ENCODE measurements around the gene PIEZO2.
A peak's percentile ranks its signal among the peaks of the same experiment; 100 is the strongest.

The PIEZO2 gene

DNA sequence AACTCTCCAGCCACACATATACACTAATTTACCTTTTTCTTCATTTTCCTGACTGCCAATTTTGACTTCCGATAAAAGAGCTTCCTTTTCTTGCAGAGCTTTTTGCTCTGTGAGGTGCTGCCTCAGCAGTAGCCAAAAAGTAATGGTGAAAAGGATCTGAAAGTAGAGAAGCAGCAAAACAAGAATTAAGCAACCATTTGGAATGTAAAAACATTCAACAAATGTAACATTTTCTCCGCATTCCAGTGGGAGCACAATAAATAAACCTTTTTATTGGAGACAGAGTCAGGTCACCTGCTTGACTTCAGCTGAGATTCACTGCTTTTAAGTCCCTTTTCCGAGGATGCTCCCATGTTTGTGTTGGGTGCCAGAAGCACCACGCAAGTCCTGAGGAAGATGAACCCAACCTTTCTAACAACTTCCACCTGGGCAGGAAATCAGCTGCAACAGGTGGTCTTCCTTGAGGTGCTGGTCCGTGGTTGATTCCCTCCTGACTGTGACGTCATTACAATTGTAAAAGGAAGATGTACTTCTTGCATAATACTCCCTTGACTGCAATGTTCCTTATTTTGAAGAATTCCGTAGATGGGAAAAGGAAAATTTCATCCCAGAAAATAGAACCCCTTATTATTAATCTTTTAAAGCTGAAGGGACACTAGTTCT lies 358.1 kb downstream of the PIEZO2 start:
- in situ Hi-C loops (cut with MboI; ENCODE audit: low sequenced_read_pairs): no loop called here
- DNase-seq (ENCODE audit: low spot score in 2 of 2): no peak
- Histone ChIP-seq H3K36me3 (replicated peaks) (no peaks in the 10 kb centered on the region), H3K4me3 (no peak overlapping the region), H3K9me3 (no peaks in the 10 kb centered on the region), H3K27me3 (ENCODE audit: low read depth) (no peaks in the 10 kb centered on the region), H3K4me1 (no peaks in the 10 kb centered on the region)

DNA sequence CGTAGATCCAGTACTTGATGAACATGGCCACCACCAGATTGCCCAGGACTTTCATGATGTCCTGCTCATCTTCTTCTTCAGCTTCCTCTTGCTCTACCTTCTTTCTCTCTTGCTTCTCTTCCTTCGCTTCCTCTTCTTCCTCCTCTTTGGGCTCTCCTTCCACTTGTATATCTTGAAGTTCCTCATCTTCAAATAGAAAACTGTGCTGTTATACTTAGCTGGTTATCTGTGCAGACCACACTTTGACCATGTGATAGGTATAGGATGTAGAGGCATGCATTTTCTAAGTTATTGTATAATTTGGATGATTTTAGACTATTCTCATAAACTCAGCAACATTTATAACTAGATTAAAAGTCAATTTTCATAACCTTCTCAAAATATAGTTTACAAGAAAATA lies 360.2 kb downstream of the PIEZO2 start:
- Histone ChIP-seq H3K4me3 (no peak overlapping the region), H3K4me1 (no peaks in the 10 kb centered on the region), H3K27me3 (ENCODE audit: low read depth) (no peaks in the 10 kb centered on the region), H3K9me3 (no peaks in the 10 kb centered on the region), H3K36me3 (replicated peaks) (no peaks in the 10 kb centered on the region)
- DNase-seq (ENCODE audit: low spot score in 2 of 2): no peak
- in situ Hi-C loops (cut with MboI; ENCODE audit: low sequenced_read_pairs): no loop called here

DNA sequence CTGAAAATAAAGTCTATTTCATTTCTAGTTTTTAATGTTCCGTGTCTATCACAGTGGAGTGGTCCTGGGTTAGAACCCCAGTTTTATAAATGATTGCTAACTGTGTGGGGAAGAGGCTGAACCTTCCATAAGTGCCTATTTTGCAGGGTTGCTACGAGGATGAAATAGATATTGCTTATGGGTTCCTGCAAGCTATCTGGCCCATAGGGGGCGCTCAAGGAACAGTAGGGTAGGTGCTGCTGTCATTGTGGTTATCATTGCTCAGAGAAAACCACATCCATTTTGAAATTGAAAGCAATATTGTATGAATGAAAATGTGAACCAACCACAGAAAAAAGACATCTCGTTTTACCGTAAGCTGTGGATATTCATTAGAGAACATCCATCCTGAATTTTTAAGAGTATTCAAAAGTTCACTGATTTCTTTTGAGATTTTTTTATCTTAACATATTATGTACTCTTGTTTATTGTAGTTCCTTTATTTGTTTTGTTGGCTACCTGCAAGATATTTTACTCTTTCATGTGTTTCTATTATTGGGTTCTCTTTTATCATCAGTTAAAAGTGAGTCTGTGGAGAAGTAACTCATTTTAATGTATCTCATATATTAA lies 362.0 kb downstream of the PIEZO2 start:
- in situ Hi-C loops (cut with MboI; ENCODE audit: low sequenced_read_pairs): no loop called here

GRCh38 chr18:10785798-10786197 lies 363.6 kb downstream of the PIEZO2 start:
- no peak for DNase-seq (ENCODE audit: low spot score in 2 of 2)
- Histone ChIP-seq H3K27me3 (ENCODE audit: low read depth) (no peaks in the 10 kb centered on the region), H3K36me3 (replicated peaks) (no peaks in the 10 kb centered on the region), H3K4me1 (no peaks in the 10 kb centered on the region), H3K9me3 (no peaks in the 10 kb centered on the region), H3K4me3 (no peak overlapping the region)
- in situ Hi-C loops (cut with MboI; ENCODE audit: low sequenced_read_pairs): no loop called here

More for the DNA sequence above, 362.0 kb downstream of the PIEZO2 start:
- no peak overlapping the region for H3K4me3 ChIP-seq
- no peaks in the 10 kb centered on the region for H3K4me1 ChIP-seq
- no peaks in the 10 kb centered on the region for H3K27me3 ChIP-seq (ENCODE audit: low read depth)
- DNase-seq (ENCODE audit: low spot score in 2 of 2): peak; percentile 22 to 83
- no peaks in the 10 kb centered on the region for H3K36me3 ChIP-seq (replicated peaks)
- no peaks in the 10 kb centered on the region for H3K9me3 ChIP-seq

DNA sequence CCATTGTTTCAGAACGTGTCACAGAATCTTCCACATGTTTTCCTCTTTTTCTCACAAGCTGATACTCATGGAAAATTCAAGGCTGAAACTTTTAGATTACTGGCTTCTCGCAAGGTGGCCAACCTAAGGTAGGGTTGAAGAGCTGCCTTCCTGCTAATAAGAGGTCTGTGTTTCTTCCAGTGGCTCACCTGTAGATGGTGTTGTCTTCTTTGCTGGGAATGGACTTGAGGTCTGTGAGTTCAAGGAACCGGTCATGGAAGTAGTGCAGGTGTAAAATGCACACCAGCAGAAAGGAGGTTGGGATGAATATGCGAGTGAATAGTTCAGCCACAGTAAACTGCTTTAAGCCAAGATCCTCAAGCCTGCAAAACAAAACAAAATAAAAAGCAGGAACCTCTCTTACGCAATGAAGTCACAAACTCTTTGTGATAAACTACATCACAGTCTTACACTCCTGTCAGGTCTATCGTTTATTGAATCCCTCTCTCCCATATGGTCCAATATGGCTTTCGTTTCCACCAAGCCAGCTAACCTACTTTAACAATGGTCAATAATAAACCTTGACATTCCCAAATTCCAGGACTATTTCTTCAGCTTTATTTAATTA lies 364.7 kb downstream of the PIEZO2 start:
- Histone ChIP-seq H3K36me3 (replicated peaks) (no peaks in the 10 kb centered on the region), H3K27me3 (ENCODE audit: low read depth) (no peaks in the 10 kb centered on the region), H3K4me1 (no peaks in the 10 kb centered on the region), H3K4me3 (no peak overlapping the region), H3K9me3 (no peaks in the 10 kb centered on the region)
- DNase-seq (ENCODE audit: low spot score in 2 of 2): no peak
- in situ Hi-C loops (cut with MboI; ENCODE audit: low sequenced_read_pairs): no loop called here

- no peaks in the 10 kb centered on the region for H3K36me3 ChIP-seq (replicated peaks)
- H3K4me3 ChIP-seq: no peak overlapping the region
- DNase-seq (ENCODE audit: low spot score in 2 of 2): no peak
- in situ Hi-C loops (cut with MboI; ENCODE audit: low sequenced_read_pairs): no loop called here
- no peaks in the 10 kb centered on the region for H3K9me3 ChIP-seq
- no peaks in the 10 kb centered on the region for H3K27me3 ChIP-seq (ENCODE audit: low read depth)
- H3K4me1 ChIP-seq: no peaks in the 10 kb centered on the region
Observed at GRCh38 chr18:10783941-10784340, 365.4 kb downstream of the PIEZO2 start.

- no peak for DNase-seq (ENCODE audit: low spot score in 2 of 2)
- H3K4me1 ChIP-seq: no peaks in the 10 kb centered on the region
- no peaks in the 10 kb centered on the region for H3K36me3 ChIP-seq (replicated peaks)
- in situ Hi-C loops (cut with MboI; ENCODE audit: low sequenced_read_pairs): no loop called here
- H3K27me3 ChIP-seq (ENCODE audit: low read depth): no peaks in the 10 kb centered on the region
- H3K9me3 ChIP-seq: no peaks in the 10 kb centered on the region
- no peak overlapping the region for H3K4me3 ChIP-seq
Observed at GRCh38 chr18:10776493-10776892, 372.9 kb downstream of the PIEZO2 start.

- Histone ChIP-seq H3K27me3 (ENCODE audit: low read depth) (no peaks in the 10 kb centered on the region), H3K4me1 (no peaks in the 10 kb centered on the region), H3K4me3 (no peak overlapping the region), H3K9me3 (no peaks in the 10 kb centered on the region), H3K36me3 (replicated peaks) (no peaks in the 10 kb centered on the region)
- in situ Hi-C loops (cut with MboI; ENCODE audit: low sequenced_read_pairs): no loop called here
- no peak for DNase-seq (ENCODE audit: low spot score in 2 of 2)
Observed at GRCh38 chr18:10775026-10775425, 374.3 kb downstream of the PIEZO2 start.

DNA sequence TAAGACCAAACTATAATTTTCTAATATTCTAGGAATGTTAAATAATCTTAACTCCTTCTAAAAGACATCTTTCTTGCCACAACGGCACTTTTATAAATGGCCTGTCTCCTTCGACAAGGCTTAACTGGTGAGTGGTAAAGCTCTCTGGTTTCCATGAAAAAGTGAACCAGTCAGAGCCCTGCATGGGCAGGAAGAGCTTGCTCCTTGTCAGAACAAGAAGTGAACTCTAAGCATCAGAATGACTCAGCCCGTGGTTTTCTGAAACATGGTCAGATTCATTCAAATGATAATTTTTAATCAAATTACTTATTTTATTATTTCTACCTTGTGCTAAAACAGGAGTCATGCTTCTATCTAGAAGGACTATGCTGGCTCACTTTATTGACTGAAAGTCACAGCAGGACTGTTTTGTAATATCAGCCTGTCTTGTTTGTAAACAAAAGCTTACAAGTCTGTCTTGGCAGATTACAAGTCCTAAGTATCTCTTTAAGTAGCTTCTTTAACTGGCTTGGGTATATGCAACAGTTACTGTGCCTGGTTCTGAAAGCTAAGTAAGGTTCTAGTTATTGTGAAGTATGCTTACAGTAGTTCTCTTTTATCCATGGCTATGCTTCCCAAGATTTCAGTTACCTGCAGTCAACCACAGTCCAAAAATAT lies 378.2 kb downstream of the PIEZO2 start:
- DNase-seq (ENCODE audit: low spot score in 2 of 2): no peak
- Histone ChIP-seq H3K9me3 (no peaks in the 10 kb centered on the region), H3K4me1 (no peaks in the 10 kb centered on the region), H3K4me3 (no peak overlapping the region), H3K27me3 (ENCODE audit: low read depth) (no peaks in the 10 kb centered on the region), H3K36me3 (replicated peaks) (no peaks in the 10 kb centered on the region)
- in situ Hi-C loops (cut with MboI; ENCODE audit: low sequenced_read_pairs): no loop called here

DNA sequence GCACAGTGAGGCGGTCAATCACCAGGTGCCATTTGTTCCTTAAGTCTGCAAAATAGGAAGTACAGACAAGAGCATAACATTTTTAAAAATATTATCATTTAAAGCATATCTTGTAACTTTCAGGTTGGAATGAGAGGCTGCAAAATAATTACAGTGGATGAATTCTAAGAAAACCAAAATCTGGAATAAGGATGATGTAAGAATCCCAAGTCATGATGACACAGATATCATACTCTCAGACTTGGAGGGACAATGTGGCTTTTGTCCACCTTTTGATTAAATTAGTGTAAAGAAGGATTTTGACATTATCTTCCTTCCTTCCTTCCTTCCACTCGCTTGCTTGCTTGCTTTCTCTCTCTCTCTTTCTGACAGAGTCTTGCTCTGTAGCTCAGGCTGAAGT lies 379.1 kb downstream of the PIEZO2 start:
- in situ Hi-C loops (cut with MboI; ENCODE audit: low sequenced_read_pairs): no loop called here
- Histone ChIP-seq H3K9me3 (no peaks in the 10 kb centered on the region), H3K4me3 (no peak overlapping the region), H3K27me3 (ENCODE audit: low read depth) (no peaks in the 10 kb centered on the region), H3K36me3 (replicated peaks) (no peaks in the 10 kb centered on the region), H3K4me1 (no peaks in the 10 kb centered on the region)
- DNase-seq (ENCODE audit: low spot score in 2 of 2): no peak

- Histone ChIP-seq H3K36me3 (replicated peaks) (no peaks in the 10 kb centered on the region), H3K9me3 (no peaks in the 10 kb centered on the region), H3K4me3 (no peak overlapping the region), H3K27me3 (ENCODE audit: low read depth) (no peaks in the 10 kb centered on the region), H3K4me1 (no peaks in the 10 kb centered on the region)
- in situ Hi-C loops (cut with MboI; ENCODE audit: low sequenced_read_pairs): no loop called here
- DNase-seq (ENCODE audit: low spot score in 2 of 2): no peak
Observed at GRCh38 chr18:10768221-10768620, 381.1 kb downstream of the PIEZO2 start.

- Histone ChIP-seq H3K4me1 (no peaks in the 10 kb centered on the region), H3K9me3 (no peaks in the 10 kb centered on the region), H3K36me3 (replicated peaks) (no peaks in the 10 kb centered on the region), H3K27me3 (ENCODE audit: low read depth) (no peaks in the 10 kb centered on the region), H3K4me3 (no peak overlapping the region)
- no peak for DNase-seq (ENCODE audit: low spot score in 2 of 2)
- in situ Hi-C loops (cut with MboI; ENCODE audit: low sequenced_read_pairs): no loop called here
Observed at GRCh38 chr18:10767658-10768057, 381.7 kb downstream of the PIEZO2 start.

- Histone ChIP-seq H3K4me1 (no peaks in the 10 kb centered on the region), H3K27me3 (ENCODE audit: low read depth) (no peaks in the 10 kb centered on the region), H3K9me3 (no peaks in the 10 kb centered on the region), H3K36me3 (replicated peaks) (no peaks in the 10 kb centered on the region), H3K4me3 (no peak overlapping the region)
- DNase-seq (ENCODE audit: low spot score in 2 of 2): no peak
- in situ Hi-C loops (cut with MboI; ENCODE audit: low sequenced_read_pairs): no loop called here
Observed at GRCh38 chr18:10760986-10761385, 388.4 kb downstream of the PIEZO2 start.

GRCh38 chr18:10759241-10759640 lies 390.1 kb downstream of the PIEZO2 start:
- H3K4me1 ChIP-seq: no peaks in the 10 kb centered on the region
- no peaks in the 10 kb centered on the region for H3K36me3 ChIP-seq (replicated peaks)
- in situ Hi-C loops (cut with MboI; ENCODE audit: low sequenced_read_pairs): no loop called here
- H3K4me3 ChIP-seq: no peak overlapping the region
- no peak for DNase-seq (ENCODE audit: low spot score in 2 of 2)
- no peaks in the 10 kb centered on the region for H3K9me3 ChIP-seq
- no peaks in the 10 kb centered on the region for H3K27me3 ChIP-seq (ENCODE audit: low read depth)
